BLaER1 (cell line): ENCODE data around the gene PPM1H.
A peak's percentile ranks its signal among the peaks of the same experiment; 100 is the strongest.

Source experiments
- H3K27ac ChIP-seq: shearing (Covaris generic); formaldehyde crosslinking; 2 replicates; pipeline ENCODE4 v1.8.1; 2022
- H3K27me3 ChIP-seq: shearing (Covaris generic); formaldehyde crosslinking; 2 replicates; pipeline ENCODE4 v1.8.1; 2022
- H3K36me3 ChIP-seq: shearing (Covaris generic); formaldehyde crosslinking; 2 replicates; pipeline ENCODE4 v1.8.1; 2022
- H3K4me1 ChIP-seq: shearing (Covaris generic); formaldehyde crosslinking; 2 replicates; pipeline ENCODE4 v1.8.1; 2022
- H3K4me2 ChIP-seq: shearing (Covaris generic); formaldehyde crosslinking; 2 replicates; pipeline ENCODE4 v1.8.1; 2022
- H3K4me3 ChIP-seq: shearing (Covaris generic); formaldehyde crosslinking; 2 replicates; pipeline ENCODE4 v1.8.1; 2022
- H3K9ac ChIP-seq: shearing (Covaris generic); formaldehyde crosslinking; 2 replicates; pipeline ENCODE4 v1.8.1; 2022
- H3K9me3 ChIP-seq: shearing (Covaris generic); formaldehyde crosslinking; 2 replicates; pipeline ENCODE4 v1.8.1; 2022
- H4K20me1 ChIP-seq: shearing (Covaris generic); formaldehyde crosslinking; 2 replicates; pipeline ENCODE4 v1.8.1; 2022
- Cebpa-rat ChIP-seq: shearing (Covaris generic); IDR thresholded peaks from 2 replicates; pipeline ENCODE4 v1.8.1; 2022

PPM1H gene

GRCh38 chr12:62846491-62846890, 88.5 kb downstream of the PPM1H start:
- Histone ChIP-seq H3K9me3 (no peaks in the 10 kb centered on the region), H3K9ac (no peak overlapping the region), H3K27ac (no peak overlapping the region), H3K4me1 (peaks cover 6% of the 10 kb centered on the region; the same call in 1 of the 2 replicates), H3K4me2 (no peak overlapping the region), H3K36me3 (no peaks in the 10 kb centered on the region), H4K20me1 (no peaks in the 10 kb centered on the region), H3K4me3 (no peak overlapping the region), H3K27me3 (no peaks in the 10 kb centered on the region)
- TF ChIP-seq Cebpa-rat: no peak

DNA sequence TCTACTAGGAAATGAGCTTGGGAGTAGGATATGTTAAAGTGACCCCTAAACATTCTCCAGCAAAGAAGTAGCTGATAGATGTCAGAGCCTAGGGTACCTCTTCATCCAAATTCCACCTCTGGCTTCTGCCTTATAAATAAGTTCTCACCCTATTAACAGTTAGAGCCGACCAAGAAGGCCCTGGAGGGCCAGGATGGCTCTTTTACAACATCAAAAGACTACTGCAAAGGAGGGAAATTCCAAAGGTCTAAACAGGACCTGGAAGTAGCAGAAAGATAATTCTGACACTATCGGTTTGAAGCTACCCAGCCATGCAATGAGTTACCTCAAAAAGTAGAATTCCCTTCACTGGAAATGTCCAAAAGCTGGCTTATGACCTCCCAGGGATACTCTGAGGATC, 90.0 kb downstream of the PPM1H start:
- Histone ChIP-seq H3K9ac (no peak overlapping the region), H3K4me1 (peaks cover 6% of the 10 kb centered on the region; the same call in 1 of the 2 replicates), H3K9me3 (no peaks in the 10 kb centered on the region), H3K4me3 (no peak overlapping the region), H4K20me1 (no peaks in the 10 kb centered on the region), H3K36me3 (no peaks in the 10 kb centered on the region), H3K27ac (no peak overlapping the region), H3K4me2 (no peak overlapping the region), H3K27me3 (no peaks in the 10 kb centered on the region)
- TF ChIP-seq Cebpa-rat: no peak

GRCh38 chr12:62843716-62844115, 91.2 kb downstream of the PPM1H start:
- Histone ChIP-seq H3K4me1 (peaks cover 6% of the 10 kb centered on the region; the same call in 1 of the 2 replicates), H3K27me3 (no peaks in the 10 kb centered on the region), H3K4me3 (no peak overlapping the region), H3K9me3 (no peaks in the 10 kb centered on the region), H3K4me2 (no peak overlapping the region), H3K9ac (no peak overlapping the region), H3K36me3 (no peaks in the 10 kb centered on the region), H4K20me1 (no peaks in the 10 kb centered on the region), H3K27ac (no peak overlapping the region)
- TF ChIP-seq Cebpa-rat: no peak

DNA sequence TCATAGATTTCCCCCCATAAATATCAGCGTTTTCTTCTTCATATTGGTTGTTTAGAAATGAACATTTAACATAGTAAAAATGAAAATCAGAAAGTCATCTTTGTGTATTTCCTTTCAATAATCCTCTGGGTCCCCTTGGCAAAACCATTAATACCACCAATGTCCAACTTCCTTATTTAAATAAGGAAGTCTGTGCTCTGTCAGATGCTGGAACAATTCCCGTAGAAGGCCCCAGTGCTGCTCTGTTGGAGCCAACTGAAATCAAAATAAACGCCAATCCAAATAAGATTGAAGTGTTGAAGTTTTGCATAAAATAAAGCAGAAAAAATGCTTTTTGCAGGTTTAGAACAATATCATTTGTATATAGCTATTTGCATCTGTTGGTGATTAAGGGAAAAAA, 93.1 kb downstream of the PPM1H start:
- Histone ChIP-seq H3K27me3 (no peaks in the 10 kb centered on the region), H3K4me3 (no peak overlapping the region), H3K9me3 (no peaks in the 10 kb centered on the region), H3K27ac (no peak overlapping the region), H3K4me1 (peaks cover 6% of the 10 kb centered on the region; the same call in 1 of the 2 replicates), H3K9ac (no peak overlapping the region), H3K36me3 (no peaks in the 10 kb centered on the region), H3K4me2 (peak overlapping the region; percentile 24; the same call in 1 of the 2 replicates), H4K20me1 (no peaks in the 10 kb centered on the region)
- TF ChIP-seq Cebpa-rat: no peak

GRCh38 chr12:62840806-62841205, 94.1 kb downstream of the PPM1H start:
- H3K4me2 ChIP-seq: no peak overlapping the region
- H3K36me3 ChIP-seq: no peaks in the 10 kb centered on the region
- no peaks in the 10 kb centered on the region for H3K9me3 ChIP-seq
- H3K9ac ChIP-seq: no peak overlapping the region
- H3K4me1 ChIP-seq: peaks cover 6% of the 10 kb centered on the region; the same call in 1 of the 2 replicates
- H4K20me1 ChIP-seq: no peaks in the 10 kb centered on the region
- no peak for TF ChIP-seq Cebpa-rat
- no peaks in the 10 kb centered on the region for H3K27me3 ChIP-seq
- no peak overlapping the region for H3K27ac ChIP-seq
- no peak overlapping the region for H3K4me3 ChIP-seq

- peaks cover 6% of the 10 kb centered on the region; the same call in 1 of the 2 replicates for H3K4me1 ChIP-seq
- H3K27ac ChIP-seq: no peak overlapping the region
- TF ChIP-seq Cebpa-rat: no peak
- no peak overlapping the region for H3K4me2 ChIP-seq
- H3K9ac ChIP-seq: no peak overlapping the region
- no peak overlapping the region for H3K4me3 ChIP-seq
- H3K36me3 ChIP-seq: no peaks in the 10 kb centered on the region
- no peaks in the 10 kb centered on the region for H4K20me1 ChIP-seq
- H3K27me3 ChIP-seq: no peaks in the 10 kb centered on the region
- no peaks in the 10 kb centered on the region for H3K9me3 ChIP-seq
These were observed 94.9 kb downstream of the PPM1H start for GRCh38 chr12:62839869-62840660.

DNA sequence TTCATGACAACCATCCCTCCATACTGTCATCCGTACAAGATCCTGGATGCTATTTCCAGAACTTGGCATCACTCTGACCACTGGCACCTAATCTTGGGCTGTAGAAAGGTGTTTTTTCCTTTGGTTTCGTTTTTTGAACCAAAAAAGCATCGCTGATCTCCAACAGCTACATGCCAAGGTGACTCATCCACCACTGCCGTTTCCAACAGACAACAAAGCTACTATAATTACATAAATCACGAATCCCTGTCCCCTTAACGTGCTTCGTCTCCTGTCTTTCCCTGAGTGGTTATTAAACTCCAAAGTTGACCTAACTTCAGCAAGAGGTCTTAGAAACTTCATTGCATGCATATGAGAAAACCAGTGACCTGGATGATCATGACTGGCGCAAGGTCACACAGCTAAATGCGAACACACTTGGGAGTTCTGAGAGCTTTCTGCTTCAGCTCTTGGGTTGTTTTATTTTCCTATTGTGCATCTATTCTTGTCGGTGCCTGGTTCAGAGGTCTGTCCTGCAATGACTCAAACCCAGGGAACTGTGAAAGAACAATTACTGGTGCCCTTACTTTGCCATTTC, 99.9 kb downstream of the PPM1H start:
- H4K20me1 ChIP-seq: no peaks in the 10 kb centered on the region
- H3K4me2 ChIP-seq: no peak overlapping the region
- no peaks in the 10 kb centered on the region for H3K9me3 ChIP-seq
- H3K4me1 ChIP-seq: no peaks in the 10 kb centered on the region; the same call in 1 of the 2 replicates
- no peak overlapping the region for H3K4me3 ChIP-seq
- no peaks in the 10 kb centered on the region for H3K27me3 ChIP-seq
- no peak overlapping the region for H3K27ac ChIP-seq
- H3K9ac ChIP-seq: no peak overlapping the region
- H3K36me3 ChIP-seq: no peaks in the 10 kb centered on the region
- no peak for TF ChIP-seq Cebpa-rat

GRCh38 chr12:62834406-62834805, 100.5 kb downstream of the PPM1H start:
- H3K9me3 ChIP-seq: no peaks in the 10 kb centered on the region
- no peak overlapping the region for H3K27ac ChIP-seq
- H4K20me1 ChIP-seq: no peaks in the 10 kb centered on the region
- no peak for TF ChIP-seq Cebpa-rat
- no peak overlapping the region for H3K9ac ChIP-seq
- H3K4me1 ChIP-seq: no peaks in the 10 kb centered on the region; the same call in 1 of the 2 replicates
- H3K36me3 ChIP-seq: no peaks in the 10 kb centered on the region
- no peaks in the 10 kb centered on the region for H3K27me3 ChIP-seq
- no peak overlapping the region for H3K4me3 ChIP-seq
- H3K4me2 ChIP-seq: no peak overlapping the region

- H3K27ac ChIP-seq: no peak overlapping the region
- H3K4me1 ChIP-seq: no peaks in the 10 kb centered on the region; the same call in 1 of the 2 replicates
- no peaks in the 10 kb centered on the region for H3K9me3 ChIP-seq
- H3K36me3 ChIP-seq: no peaks in the 10 kb centered on the region
- no peak for TF ChIP-seq Cebpa-rat
- H4K20me1 ChIP-seq: no peaks in the 10 kb centered on the region
- H3K27me3 ChIP-seq: no peaks in the 10 kb centered on the region
- no peak overlapping the region for H3K4me3 ChIP-seq
- H3K4me2 ChIP-seq: no peak overlapping the region
- no peak overlapping the region for H3K9ac ChIP-seq
These were observed 101.3 kb downstream of the PPM1H start for GRCh38 chr12:62833634-62834033.

DNA sequence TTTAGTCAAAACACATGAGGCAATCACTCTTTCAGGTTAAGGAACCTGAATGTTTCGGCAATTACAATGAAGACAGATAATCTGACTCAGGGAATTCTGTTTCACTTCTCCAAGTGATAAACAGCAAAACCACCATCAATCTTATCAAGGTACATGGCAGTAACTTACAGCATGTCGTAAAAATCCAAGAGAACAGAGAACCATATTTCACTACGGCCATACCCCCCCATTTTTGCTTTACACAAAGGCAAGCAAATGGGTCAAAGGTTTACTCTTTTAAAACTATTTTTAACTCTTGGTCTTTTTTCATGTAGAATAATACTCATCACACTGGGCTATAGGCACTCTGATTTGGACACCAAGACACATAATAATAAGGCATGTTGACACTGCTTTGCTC, 102.4 kb downstream of the PPM1H start:
- H3K27me3 ChIP-seq: no peaks in the 10 kb centered on the region
- no peak overlapping the region for H3K27ac ChIP-seq
- no peaks in the 10 kb centered on the region for H3K36me3 ChIP-seq
- H3K9me3 ChIP-seq: no peaks in the 10 kb centered on the region
- H3K4me3 ChIP-seq: no peak overlapping the region
- no peaks in the 10 kb centered on the region for H4K20me1 ChIP-seq
- no peaks in the 10 kb centered on the region; the same call in 1 of the 2 replicates for H3K4me1 ChIP-seq
- no peak overlapping the region for H3K9ac ChIP-seq
- no peak overlapping the region for H3K4me2 ChIP-seq
- TF ChIP-seq Cebpa-rat: no peak
